H9 (cell line): ENCODE measurements around the gene BASP1. TPM values are rescaled to one million over a fixed set of nuclear protein-coding genes. Genes with fewer than 3 reads are reported as not detected.

Experiments used
- DNase-seq: peaks from one replicate; pipeline ENCODE4 v3.0.0-alpha.2; 2017
- H2AFZ ChIP-seq: one replicate; pipeline ENCODE4 v1.6.1; 2013; ENCODE audit warnings: mild to moderate bottlenecking, low read length, control low read depth, moderate library complexity
- H2AK5ac ChIP-seq: 2 replicates; pipeline ENCODE4 v1.6.1; 2013; ENCODE audit warnings: low read length, control low read depth, mixed read lengths; ENCODE audit not compliant: insufficient read length
- H2BK120ac ChIP-seq: one replicate; pipeline ENCODE4 v1.6.1; 2013; ENCODE audit warnings: low read depth, mild to moderate bottlenecking, low read length, control low read depth, inconsistent platforms; ENCODE audit not compliant: poor library complexity, severe bottlenecking
- H2BK12ac ChIP-seq: 2 replicates; pipeline ENCODE4 v1.6.1; 2013; ENCODE audit warnings: low read length, control low read depth, mixed read lengths, low read depth; ENCODE audit not compliant: insufficient read length
- H2BK15ac ChIP-seq: 2 replicates; pipeline ENCODE4 v1.6.1; 2013; ENCODE audit warnings: low read depth, low read length, control low read depth
- H2BK20ac ChIP-seq: one replicate; pipeline ENCODE4 v1.6.1; 2013; ENCODE audit warnings: low read depth, mild to moderate bottlenecking, low read length, control low read depth, inconsistent platforms; ENCODE audit not compliant: poor library complexity, severe bottlenecking
- H2BK5ac ChIP-seq: 2 replicates; pipeline ENCODE4 v1.6.1; 2013; ENCODE audit warnings: low read length, control low read depth, mixed read lengths; ENCODE audit not compliant: insufficient read length
- H3K14ac ChIP-seq: 2 replicates; pipeline ENCODE4 v1.6.1; 2013; ENCODE audit warnings: low read length, control low read depth; ENCODE audit not compliant: insufficient read depth
- H3K18ac ChIP-seq: 2 replicates; pipeline ENCODE4 v1.6.1; 2013; ENCODE audit warnings: low read depth, mild to moderate bottlenecking, mixed read lengths, low read length, control low read depth; ENCODE audit not compliant: insufficient read length
- H3K23ac ChIP-seq: 2 replicates; pipeline ENCODE4 v1.6.1; 2013; ENCODE audit warnings: low read length, control low read depth, mixed read lengths, low read depth; ENCODE audit not compliant: insufficient read length
- H3K23me2 ChIP-seq: 2 replicates; pipeline ENCODE4 v1.6.1; 2013; ENCODE audit warnings: low read depth, mild to moderate bottlenecking, mixed read lengths, low read length, control low read depth; ENCODE audit not compliant: insufficient read length, poor library complexity, severe bottlenecking
- H3K27ac ChIP-seq: 2 replicates; pipeline ENCODE4 v1.5.1; 2013; ENCODE audit warnings: low read length, control low read depth, mixed read lengths, low read depth; ENCODE audit not compliant: insufficient read length
- H3K27me3 ChIP-seq: 2 replicates; pipeline ENCODE4 v1.6.1; 2013; ENCODE audit warnings: low read length, control low read depth, inconsistent platforms; ENCODE audit not compliant: insufficient read depth
- H3K4ac ChIP-seq: 2 replicates; pipeline ENCODE4 v1.6.1; 2013; ENCODE audit warnings: low read depth, mild to moderate bottlenecking, control low read depth, inconsistent platforms, low read length, moderate library complexity
- H3K4me1 ChIP-seq: 2 replicates; pipeline ENCODE4 v1.6.1; 2013; ENCODE audit warnings: low read length, control low read depth, inconsistent platforms; ENCODE audit not compliant: insufficient read depth
- H3K4me2 ChIP-seq: 2 replicates; pipeline ENCODE4 v1.6.1; 2013; ENCODE audit warnings: low read length, control low read depth, mixed read lengths; ENCODE audit not compliant: insufficient read length, insufficient read depth
- H3K56ac ChIP-seq: 2 replicates; pipeline ENCODE4 v1.6.1; 2013; ENCODE audit warnings: low read depth, mild to moderate bottlenecking, mixed read lengths, low read length, control low read depth; ENCODE audit not compliant: insufficient read length
- H3K79me1 ChIP-seq: 2 replicates; pipeline ENCODE4 v1.6.1; 2013; ENCODE audit warnings: low read depth, mild to moderate bottlenecking, moderate library complexity, low read length, control low read depth, inconsistent platforms; ENCODE audit not compliant: insufficient read depth, poor library complexity, severe bottlenecking
- H3K79me2 ChIP-seq: 2 replicates; pipeline ENCODE4 v1.6.1; 2013; ENCODE audit warnings: low read length, control low read depth, inconsistent platforms; ENCODE audit not compliant: insufficient read depth
- H3K9ac ChIP-seq: 2 replicates; pipeline ENCODE4 v1.6.1; 2013; ENCODE audit warnings: low read length, control low read depth, mixed read lengths; ENCODE audit not compliant: insufficient read length; ENCODE audit errors: extremely low read depth
- H3K9me3 ChIP-seq: one replicate; pipeline ENCODE4 v1.6.1; 2013; ENCODE audit warnings: low read depth, low read length, inconsistent platforms; ENCODE audit not compliant: control insufficient read depth
- H3T11ph ChIP-seq: one replicate; pipeline ENCODE4 v1.6.1; 2013; ENCODE audit warnings: mild to moderate bottlenecking, low read length, control low read depth, inconsistent platforms
- H4K20me1 ChIP-seq: one replicate; pipeline ENCODE4 v1.6.1; 2013; ENCODE audit not compliant: control insufficient read depth, insufficient read length, insufficient read depth
- H4K5ac ChIP-seq: 2 replicates; pipeline ENCODE4 v1.6.1; 2013; ENCODE audit warnings: low read depth, mild to moderate bottlenecking, mixed read lengths, low read length, control low read depth; ENCODE audit not compliant: insufficient read length
- H4K8ac ChIP-seq: replicated peaks from 2 replicates; pipeline ENCODE4 v1.6.1; 2013; ENCODE audit warnings: low read length, control low read depth, mixed read lengths, low read depth; ENCODE audit not compliant: insufficient read length
- H4K91ac ChIP-seq: 2 replicates; pipeline ENCODE4 v1.6.1; 2013; ENCODE audit warnings: low read depth, mild to moderate bottlenecking, moderate library complexity, mixed read lengths, low read length, control low read depth; ENCODE audit not compliant: insufficient read length
- H3K27ac Mint-ChIP-seq, 3 experiments: 2 replicates in 2 of 3; 3 replicates in 1 of 3; pipeline ENCODE4 v1.8.0; 2020 to 2021; ENCODE audit warnings: mixed read lengths in 3 of 3, mild to moderate bottlenecking in 1 of 3, moderate library complexity in 1 of 3
- H3K27me3 Mint-ChIP-seq: 2 replicates; pipeline ENCODE4 v1.8.0; 2021; ENCODE audit warnings: low read depth, mild to moderate bottlenecking, moderate library complexity, mixed read lengths
- H3K36me3 Mint-ChIP-seq, 3 experiments: 2 replicates in 2 of 3; 3 replicates in 1 of 3; pipeline ENCODE4 v1.8.0; 2020 to 2021; ENCODE audit warnings: low read depth in 3 of 3, mixed read lengths in 3 of 3; ENCODE audit not compliant: insufficient read depth in 1 of 3
- H3K4me1 Mint-ChIP-seq, 2 experiments: 2 replicates each; pipeline ENCODE4 v1.8.0; 2020; ENCODE audit warnings: mixed read lengths in 2 of 2
- H3K4me3 Mint-ChIP-seq, 2 experiments: 2 replicates in 1 of 2; 3 replicates in 1 of 2; pipeline ENCODE4 v1.8.0; 2020 to 2021; ENCODE audit warnings: mild to moderate bottlenecking in 2 of 2, mixed read lengths in 2 of 2, moderate library complexity in 1 of 2
- H3K9me3 Mint-ChIP-seq, 2 experiments: 2 replicates in 1 of 2; 3 replicates in 1 of 2; pipeline ENCODE4 v1.8.0; 2020; ENCODE audit warnings: mild to moderate bottlenecking in 2 of 2, mixed read lengths in 2 of 2, moderate library complexity in 1 of 2
- WGBS: extraction: QIAGEN DNeasy Blood & Tissue Kit; methylation state at CpG from one replicate; pipeline ENCODE4 v1.1.7; 2013; ENCODE audit warnings: missing lambda C conversion rate, low lambda C conversion rate, mixed read lengths; ENCODE audit not compliant: insufficient read length; ENCODE audit errors: extremely low coverage; 5-methylcytosine and 5-hydroxymethylcytosine counted together
- total RNA-seq: library from RNA; stranded (reverse); gene quantifications from 2 replicates; pipeline ENCODE4 v1.2.1, GENCODE V29; 2021
- TF ChIP-seq, protein P1 (sequence below): fragments of 200-600 bp; sonication (generic); conservative IDR thresholded peaks from 3 replicates; pipeline ENCODE4 v1.8.0; 2021; ENCODE audit warnings: antibody characterized with exemption, mild to moderate bottlenecking

The BASP1 gene
- total RNA-seq, 1 experiment from 2014 or later = 180 TPM

DNA sequence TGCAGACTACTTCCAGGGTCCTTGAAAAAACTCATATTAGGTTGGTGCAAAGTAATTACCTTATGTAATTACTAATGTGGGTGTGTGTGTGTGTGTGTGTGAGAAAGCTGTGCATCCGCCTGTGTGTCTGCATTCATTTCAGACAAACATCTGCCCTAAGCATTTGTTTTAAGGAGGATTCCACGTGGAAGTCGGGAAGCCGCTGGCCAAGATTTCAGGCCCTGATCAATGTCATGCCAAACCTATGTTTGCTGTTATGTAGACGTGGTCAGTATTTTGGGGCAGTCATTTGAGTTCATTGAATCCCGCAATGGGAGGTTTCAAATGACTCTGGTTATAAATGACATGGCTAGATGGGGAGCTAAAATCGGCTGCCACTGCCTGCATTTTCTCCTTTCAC lies 33.6 kb upstream of the BASP1 start:
- Histone ChIP-seq H3K14ac (no peak overlapping the region), H3K23ac (no peak overlapping the region), H3K18ac (no peak overlapping the region), H2BK120ac (no peak overlapping the region), H3K4ac (no peak overlapping the region), H3K23me2 (no peaks in the 10 kb centered on the region), H2AK5ac (no peak overlapping the region), H2BK5ac (no peak overlapping the region), H3K4me2 (no peak overlapping the region), H2BK20ac (no peak overlapping the region), H3K9me3 (no peaks in the 10 kb centered on the region), H3T11ph (no peak overlapping the region), H2AFZ (no peak overlapping the region), H2BK15ac (no peak overlapping the region), H2BK12ac (no peak overlapping the region), H4K91ac (no peak overlapping the region), H4K8ac (no peak overlapping the region), H3K79me2 (no peaks in the 10 kb centered on the region), H3K9ac (no peak overlapping the region), H3K79me1 (no peaks in the 10 kb centered on the region), H3K27me3 (no peaks in the 10 kb centered on the region), H4K5ac (no peak overlapping the region), H3K56ac (no peak overlapping the region), H3K27ac (no peak overlapping the region), H3K4me1 (no peaks in the 10 kb centered on the region), H4K20me1 (no peaks in the 10 kb centered on the region)
- Mint-ChIP-seq H3K36me3 (peaks cover 0 to 21% (median 5%) of the 10 kb centered on the region in 3 experiments; a peak in 5 of 7 replicates), H3K9me3 (peaks cover 0 to 3% of the 10 kb centered on the region in 2 experiments; a peak in 1 of 5 replicates), H3K4me1 (peaks cover 4 to 8% of the 10 kb centered on the region in 2 experiments; a peak in 3 of 4 replicates), H3K27ac (peak overlapping the region in 1 of 3 experiments; percentile 30; a peak in 1 of 7 replicates), H3K4me3 (no peak overlapping the region), H3K27me3 (0 out of 2 replicates have a peak, but pooled peaks cover 1% of the 10 kb centered on the region)
- TF ChIP-seq, protein P1, sequence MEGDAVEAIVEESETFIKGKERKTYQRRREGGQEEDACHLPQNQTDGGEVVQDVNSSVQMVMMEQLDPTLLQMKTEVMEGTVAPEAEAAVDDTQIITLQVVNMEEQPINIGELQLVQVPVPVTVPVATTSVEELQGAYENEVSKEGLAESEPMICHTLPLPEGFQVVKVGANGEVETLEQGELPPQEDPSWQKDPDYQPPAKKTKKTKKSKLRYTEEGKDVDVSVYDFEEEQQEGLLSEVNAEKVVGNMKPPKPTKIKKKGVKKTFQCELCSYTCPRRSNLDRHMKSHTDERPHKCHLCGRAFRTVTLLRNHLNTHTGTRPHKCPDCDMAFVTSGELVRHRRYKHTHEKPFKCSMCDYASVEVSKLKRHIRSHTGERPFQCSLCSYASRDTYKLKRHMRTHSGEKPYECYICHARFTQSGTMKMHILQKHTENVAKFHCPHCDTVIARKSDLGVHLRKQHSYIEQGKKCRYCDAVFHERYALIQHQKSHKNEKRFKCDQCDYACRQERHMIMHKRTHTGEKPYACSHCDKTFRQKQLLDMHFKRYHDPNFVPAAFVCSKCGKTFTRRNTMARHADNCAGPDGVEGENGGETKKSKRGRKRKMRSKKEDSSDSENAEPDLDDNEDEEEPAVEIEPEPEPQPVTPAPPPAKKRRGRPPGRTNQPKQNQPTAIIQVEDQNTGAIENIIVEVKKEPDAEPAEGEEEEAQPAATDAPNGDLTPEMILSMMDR = no peak
- no CpG with 5 or more reads among the region's 7 CpGs for WGBS
- no peak for DNase-seq
